Ammon's horn (tissue), 1 donor: ENCODE results near the gene CAP1.
"Not testable (repeated sequence)": the region's sequence is repeated elsewhere in the genome, so short reads cannot be mapped to it uniquely, and the experiment has no call there.

Source experiments
- DNase-seq: peaks from one replicate; pipeline ENCODE4 v3.0.0-alpha.2; 2016; ENCODE audit warnings: low spot score

CAP1 gene

GRCh38 chr1:40040511-40041465 is at the start of gene CAP1:
Gene CAP1, plus strand, starts transcription at chr1:40040729. Its CDS starts 18,618 bp downstream, at chr1:40059347.
- DNase-seq: peak; percentile 99

GRCh38 chr1:39992234-39992633 is 48.3 kb upstream of the CAP1 start:
- no peak for DNase-seq

GRCh38 chr1:39992888-39993287 is 47.6 kb upstream of the CAP1 start:
- DNase-seq: no peak

- no peak for DNase-seq
Measured at GRCh38 chr1:39995973-39996393, 44.5 kb upstream of the CAP1 start.

GRCh38 chr1:39996396-39997004 is 44.0 kb upstream of the CAP1 start:
- no peak for DNase-seq

- no peak for DNase-seq
Measured at GRCh38 chr1:40001456-40001855, 39.1 kb upstream of the CAP1 start.

- DNase-seq: no peak
Measured at GRCh38 chr1:40003156-40004093, 37.1 kb upstream of the CAP1 start.

- DNase-seq: peak; percentile 24
Measured at GRCh38 chr1:40004857-40005256, 35.7 kb upstream of the CAP1 start.

- DNase-seq: not testable (repeated sequence)
Measured at GRCh38 chr1:40007481-40008034, 33.0 kb upstream of the CAP1 start.

- no peak for DNase-seq
Measured at GRCh38 chr1:40011198-40011597, 29.3 kb upstream of the CAP1 start.

- no peak for DNase-seq
Measured at GRCh38 chr1:40014253-40014706, 26.2 kb upstream of the CAP1 start.

- DNase-seq: no peak
Measured at GRCh38 chr1:40014812-40015594, 25.5 kb upstream of the CAP1 start.

- DNase-seq: no peak
Measured at GRCh38 chr1:40017951-40018575, 22.5 kb upstream of the CAP1 start.

GRCh38 chr1:40020447-40021085 is 20.0 kb upstream of the CAP1 start:
- no peak for DNase-seq

GRCh38 chr1:40023379-40023944 is 17.1 kb upstream of the CAP1 start:
- no peak for DNase-seq

- DNase-seq: no peak
Measured at GRCh38 chr1:40024671-40025070, 15.9 kb upstream of the CAP1 start.

- DNase-seq: no peak
Measured at GRCh38 chr1:40027647-40028046, 12.9 kb upstream of the CAP1 start.

- DNase-seq: no peak
Measured at GRCh38 chr1:40029608-40030007, 10.9 kb upstream of the CAP1 start.

- no peak for DNase-seq
Measured at GRCh38 chr1:40030528-40031135, 9.9 kb upstream of the CAP1 start.
